ENCODE results near the gene ZFHX3.

ZFHX3 gene

DNA sequence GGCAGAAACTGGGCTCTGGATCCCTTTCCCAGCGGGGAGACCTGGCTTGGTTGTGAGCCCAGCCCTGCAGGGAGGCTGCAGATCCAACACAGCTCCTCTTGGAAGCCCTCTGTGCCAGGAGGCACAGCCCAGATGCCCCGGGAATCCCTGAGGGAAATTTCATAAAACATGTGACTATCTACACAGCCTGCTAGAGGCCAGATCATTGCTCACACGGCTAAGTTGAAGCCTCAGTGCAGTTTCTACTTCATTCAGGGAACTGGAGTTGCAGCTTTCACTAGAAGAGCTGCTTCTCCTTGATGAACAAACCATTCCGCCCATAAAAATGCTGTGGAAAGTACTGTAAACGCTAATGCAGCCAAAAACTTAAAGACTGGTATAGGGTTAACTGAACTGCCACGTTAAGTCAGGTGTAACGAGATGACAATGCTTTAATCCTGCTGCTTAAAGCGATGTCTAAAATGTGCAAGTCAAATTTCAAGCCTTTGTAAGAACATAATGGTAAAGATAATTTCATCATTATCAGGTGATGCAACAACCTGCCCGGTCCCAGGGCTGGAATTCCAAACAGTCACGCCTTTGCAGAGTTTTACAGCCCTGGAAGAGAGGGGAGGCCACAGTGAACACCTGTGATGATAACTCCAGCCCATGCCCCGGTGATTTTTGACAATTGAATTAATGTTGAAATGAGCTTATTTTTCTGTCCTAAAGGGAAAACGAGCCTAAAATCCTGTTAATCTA lies 172.5 kb downstream of the ZFHX3 start:
- no peak overlapping the region; the same call in 1 of the 2 replicates for H3K4me3 ChIP-seq (ENCODE audit: low read depth, low read length)
- TF ChIP-seq, protein P1, sequence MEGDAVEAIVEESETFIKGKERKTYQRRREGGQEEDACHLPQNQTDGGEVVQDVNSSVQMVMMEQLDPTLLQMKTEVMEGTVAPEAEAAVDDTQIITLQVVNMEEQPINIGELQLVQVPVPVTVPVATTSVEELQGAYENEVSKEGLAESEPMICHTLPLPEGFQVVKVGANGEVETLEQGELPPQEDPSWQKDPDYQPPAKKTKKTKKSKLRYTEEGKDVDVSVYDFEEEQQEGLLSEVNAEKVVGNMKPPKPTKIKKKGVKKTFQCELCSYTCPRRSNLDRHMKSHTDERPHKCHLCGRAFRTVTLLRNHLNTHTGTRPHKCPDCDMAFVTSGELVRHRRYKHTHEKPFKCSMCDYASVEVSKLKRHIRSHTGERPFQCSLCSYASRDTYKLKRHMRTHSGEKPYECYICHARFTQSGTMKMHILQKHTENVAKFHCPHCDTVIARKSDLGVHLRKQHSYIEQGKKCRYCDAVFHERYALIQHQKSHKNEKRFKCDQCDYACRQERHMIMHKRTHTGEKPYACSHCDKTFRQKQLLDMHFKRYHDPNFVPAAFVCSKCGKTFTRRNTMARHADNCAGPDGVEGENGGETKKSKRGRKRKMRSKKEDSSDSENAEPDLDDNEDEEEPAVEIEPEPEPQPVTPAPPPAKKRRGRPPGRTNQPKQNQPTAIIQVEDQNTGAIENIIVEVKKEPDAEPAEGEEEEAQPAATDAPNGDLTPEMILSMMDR (IDR thresholded peaks at IDR 0.05; ENCODE audit: low read depth, low read length) = 0 out of 2 replicates have a peak, but pooled peaks have one; percentile 5

DNA sequence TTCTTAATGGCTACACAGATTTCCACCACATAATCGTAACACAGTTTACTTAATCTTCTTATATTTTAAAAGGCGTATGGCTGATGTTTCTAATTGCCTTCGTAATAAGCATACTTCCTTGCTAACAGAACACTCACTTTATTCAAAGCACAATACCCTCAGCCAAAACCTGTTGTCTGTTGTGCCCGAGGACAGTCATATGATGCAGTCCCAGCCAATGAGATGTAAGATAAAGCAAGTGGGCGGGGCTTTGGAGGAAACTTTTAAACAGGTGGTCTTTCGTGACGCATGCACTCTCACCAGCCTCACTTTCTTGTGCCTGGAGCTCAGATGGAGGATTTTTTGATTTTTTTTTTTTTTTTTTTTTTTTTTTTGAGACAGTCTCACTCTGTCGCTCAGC lies 174.1 kb downstream of the ZFHX3 start:
- Histone ChIP-seq H3K36me3 (no peaks in the 10 kb centered on the region; the same call in none of the 2 replicates), H3K4me1 (peaks cover 37% of the 10 kb centered on the region), H3K27me3 (no peaks in the 10 kb centered on the region), H3K9me3 (peaks cover 2% of the 10 kb centered on the region; the same call in 1 of the 2 replicates), H3K4me3 (ENCODE audit: low read depth, low read length) (no peak overlapping the region)
- TF ChIP-seq, protein P1 (IDR thresholded peaks at IDR 0.05; ENCODE audit: low read depth, low read length) = no peak
- DNase-seq = no peak

More for the DNA sequence above, 172.5 kb downstream of the ZFHX3 start:
- Histone ChIP-seq H3K36me3 (no peaks in the 10 kb centered on the region; the same call in none of the 2 replicates), H3K9me3 (peaks cover 2% of the 10 kb centered on the region; the same call in 1 of the 2 replicates), H3K4me1 (peaks cover 38% of the 10 kb centered on the region), H3K27me3 (no peaks in the 10 kb centered on the region)
- DNase-seq = peak; percentile 81

DNA sequence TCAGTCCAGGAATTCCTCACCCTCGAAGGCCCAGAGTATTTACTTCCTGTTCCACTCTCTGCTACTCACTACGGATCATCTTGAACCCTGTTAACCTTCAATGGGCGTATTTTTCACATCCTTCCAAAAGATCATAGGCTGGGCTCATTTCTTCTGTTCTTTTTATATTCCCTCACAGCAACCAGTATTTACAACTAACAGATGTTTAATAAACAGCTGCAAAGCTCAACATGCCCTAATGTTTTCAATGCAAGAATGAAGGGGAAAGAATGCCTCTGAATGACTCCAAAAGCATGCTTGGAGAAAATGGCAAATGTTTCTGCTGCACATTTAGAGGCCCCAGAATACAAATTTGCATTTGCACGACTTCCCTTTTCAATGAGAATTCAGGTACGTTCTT lies 174.9 kb downstream of the ZFHX3 start:
- H3K36me3 ChIP-seq = no peaks in the 10 kb centered on the region; the same call in 1 of the 2 replicates
- H3K4me1 ChIP-seq = peaks cover 31% of the 10 kb centered on the region
- TF ChIP-seq, protein P1 (IDR thresholded peaks at IDR 0.05; ENCODE audit: low read depth, low read length) = no peak
- peaks cover 2% of the 10 kb centered on the region; the same call in 1 of the 2 replicates for H3K9me3 ChIP-seq
- H3K27me3 ChIP-seq = no peaks in the 10 kb centered on the region
- no peak overlapping the region for H3K4me3 ChIP-seq (ENCODE audit: low read depth, low read length)
- no peak for DNase-seq

DNA sequence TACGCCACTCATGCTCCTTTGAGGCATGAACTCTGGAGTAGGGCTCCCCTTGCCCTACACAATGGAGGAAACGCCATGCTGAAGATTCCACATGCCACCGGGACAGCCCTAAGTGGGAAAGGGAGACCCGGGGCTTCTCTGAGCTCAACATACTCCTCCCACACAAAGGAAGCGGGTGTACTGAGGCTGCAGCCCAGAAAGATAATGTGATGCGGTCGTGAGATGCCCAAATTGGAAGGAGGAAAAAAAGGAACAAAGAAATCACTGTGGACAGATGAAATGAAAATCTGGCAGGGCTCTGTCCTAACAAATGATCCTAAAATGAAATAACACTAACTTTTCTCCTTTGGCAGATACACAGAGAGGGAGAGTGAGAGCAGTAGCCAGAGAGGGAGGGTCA lies 182.1 kb downstream of the ZFHX3 start:
- Histone ChIP-seq H3K36me3 (peaks cover 5% of the 10 kb centered on the region; the same call in 1 of the 2 replicates), H3K4me3 (ENCODE audit: low read depth, low read length) (no peak overlapping the region), H3K27me3 (no peaks in the 10 kb centered on the region), H3K9me3 (no peaks in the 10 kb centered on the region), H3K4me1 (no peaks in the 10 kb centered on the region)
- DNase-seq = no peak
- TF ChIP-seq, protein P1 (IDR thresholded peaks at IDR 0.05; ENCODE audit: low read depth, low read length) = no peak

DNA sequence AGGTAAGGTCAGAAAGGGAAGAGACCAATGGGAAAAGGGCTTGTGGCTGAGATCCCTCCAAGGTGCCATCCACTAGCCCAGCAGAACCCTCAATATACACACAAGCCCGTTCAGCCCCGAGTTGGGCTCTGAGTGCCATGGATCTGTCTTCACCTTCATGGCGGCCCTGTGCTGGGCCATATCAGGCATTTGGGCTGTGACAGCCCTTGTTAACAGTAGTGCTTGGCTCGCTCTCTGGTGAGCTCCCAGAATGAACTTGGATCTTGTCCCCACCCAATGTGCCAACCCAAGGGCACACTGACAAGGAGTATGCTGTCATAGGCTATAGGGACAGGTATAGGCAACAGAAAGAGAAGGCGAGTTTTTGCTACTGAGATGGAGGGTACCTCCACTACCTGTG lies 182.7 kb downstream of the ZFHX3 start:
- TF ChIP-seq, protein P1 (IDR thresholded peaks at IDR 0.05; ENCODE audit: low read depth, low read length) = no peak
- H3K27me3 ChIP-seq = no peaks in the 10 kb centered on the region
- DNase-seq = no peak
- peaks cover under 1% of the 10 kb centered on the region for H3K4me1 ChIP-seq
- no peaks in the 10 kb centered on the region for H3K9me3 ChIP-seq
- no peak overlapping the region for H3K4me3 ChIP-seq (ENCODE audit: low read depth, low read length)
- H3K36me3 ChIP-seq = peaks cover 5% of the 10 kb centered on the region; the same call in 1 of the 2 replicates

Measured in BE2C (cell line).